HG03460 (cell line): Measurements from ENCODE around the gene SUMO1.
"Not testable (repeated sequence)": the region's sequence is repeated elsewhere in the genome, so short reads cannot be mapped to it uniquely, and the experiment has no call there.

Source experiments
- ATAC-seq: cut with Tn5 transposase; IDR thresholded peaks from one replicate; pipeline ENCODE4 v1.9.1; 2021; ENCODE audit not compliant: unreplicated experiment

SUMO1 gene

GRCh38 chr2:202238234-202239197 lies at the start of gene SUMO1:
Gene SUMO1 (minus strand): TSS chr2:202238597. CDS start chr2:202238451, 146 bp downstream.
- ATAC-seq, result peak; percentile 97

GRCh38 chr2:202286595-202286994 lies 48.2 kb upstream of the SUMO1 start:
- ATAC-seq, result no peak

- ATAC-seq, result no peak
Measured at GRCh38 chr2:202278944-202279343, 40.5 kb upstream of the SUMO1 start.

- peak; percentile 62 for ATAC-seq
Measured at GRCh38 chr2:202278036-202278760, 39.8 kb upstream of the SUMO1 start.

GRCh38 chr2:202276078-202276720 lies 37.8 kb upstream of the SUMO1 start:
- ATAC-seq, result not testable (repeated sequence)

- no peak for ATAC-seq
Measured at GRCh38 chr2:202270487-202270886, 32.1 kb upstream of the SUMO1 start.

GRCh38 chr2:202269585-202269984 lies 31.2 kb upstream of the SUMO1 start:
- ATAC-seq, result no peak

GRCh38 chr2:202267495-202267894 lies 29.1 kb upstream of the SUMO1 start:
- peak; percentile 28 for ATAC-seq

- peak; percentile 76 for ATAC-seq
Measured at GRCh38 chr2:202265467-202266277, 27.3 kb upstream of the SUMO1 start, which contains the start of gene NOP58. Gene NOP58 (plus strand): TSS chr2:202265763. CDS start chr2:202265942, 179 bp downstream.

GRCh38 chr2:202261531-202261930 lies 23.1 kb upstream of the SUMO1 start:
- no peak for ATAC-seq

- ATAC-seq, result no peak
Measured at GRCh38 chr2:202251494-202251893, 13.1 kb upstream of the SUMO1 start.

GRCh38 chr2:202249521-202250253 lies 11.3 kb upstream of the SUMO1 start:
- ATAC-seq, result no peak

GRCh38 chr2:202247710-202248109 lies 9.3 kb upstream of the SUMO1 start:
- ATAC-seq, result not testable (repeated sequence)

- peak; percentile 31 for ATAC-seq
Measured at GRCh38 chr2:202237787-202238233, 587 bp downstream of the SUMO1 start.

GRCh38 chr2:202221873-202222272 lies 16.5 kb downstream of the SUMO1 start:
- ATAC-seq, result no peak

GRCh38 chr2:202215179-202215578 lies 23.2 kb downstream of the SUMO1 start:
- ATAC-seq, result no peak

GRCh38 chr2:202208526-202208925 lies 29.9 kb downstream of the SUMO1 start:
- no peak for ATAC-seq

GRCh38 chr2:202204855-202205254 lies 33.5 kb downstream of the SUMO1 start:
- no peak for ATAC-seq

GRCh38 chr2:202203348-202203747 lies 35.0 kb downstream of the SUMO1 start:
- ATAC-seq, result no peak
